ENCODE measurements around the gene GLRA1.

Gene GLRA1

DNA sequence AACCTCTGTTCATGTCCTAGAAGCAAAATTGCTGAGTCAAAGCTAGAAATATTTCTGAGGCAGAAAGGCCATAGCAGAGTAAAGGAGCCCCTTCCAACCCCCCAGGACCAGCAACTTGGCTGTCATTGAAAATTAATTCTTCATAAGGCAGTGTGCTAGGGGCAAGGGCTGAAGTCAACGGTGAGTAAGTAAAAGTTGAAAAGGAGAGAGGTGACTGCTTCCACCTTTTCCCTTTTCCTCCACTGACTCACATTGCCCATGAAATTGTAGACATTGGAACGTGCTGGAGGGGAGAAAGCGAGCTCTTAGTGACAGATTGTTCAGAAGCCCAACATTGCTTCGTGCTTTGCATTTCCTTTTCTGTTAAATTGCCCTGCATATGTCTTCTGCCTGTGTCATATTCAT lies 19.1 kb downstream of the GLRA1 start:
- TF ChIP-seq, protein P1, sequence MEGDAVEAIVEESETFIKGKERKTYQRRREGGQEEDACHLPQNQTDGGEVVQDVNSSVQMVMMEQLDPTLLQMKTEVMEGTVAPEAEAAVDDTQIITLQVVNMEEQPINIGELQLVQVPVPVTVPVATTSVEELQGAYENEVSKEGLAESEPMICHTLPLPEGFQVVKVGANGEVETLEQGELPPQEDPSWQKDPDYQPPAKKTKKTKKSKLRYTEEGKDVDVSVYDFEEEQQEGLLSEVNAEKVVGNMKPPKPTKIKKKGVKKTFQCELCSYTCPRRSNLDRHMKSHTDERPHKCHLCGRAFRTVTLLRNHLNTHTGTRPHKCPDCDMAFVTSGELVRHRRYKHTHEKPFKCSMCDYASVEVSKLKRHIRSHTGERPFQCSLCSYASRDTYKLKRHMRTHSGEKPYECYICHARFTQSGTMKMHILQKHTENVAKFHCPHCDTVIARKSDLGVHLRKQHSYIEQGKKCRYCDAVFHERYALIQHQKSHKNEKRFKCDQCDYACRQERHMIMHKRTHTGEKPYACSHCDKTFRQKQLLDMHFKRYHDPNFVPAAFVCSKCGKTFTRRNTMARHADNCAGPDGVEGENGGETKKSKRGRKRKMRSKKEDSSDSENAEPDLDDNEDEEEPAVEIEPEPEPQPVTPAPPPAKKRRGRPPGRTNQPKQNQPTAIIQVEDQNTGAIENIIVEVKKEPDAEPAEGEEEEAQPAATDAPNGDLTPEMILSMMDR (IDR thresholded peaks at IDR 0.05; ENCODE audit: borderline replicate concordance, insufficient read depth, low read depth, low read length): no peak
- H3K4me3 ChIP-seq (ENCODE audit: low read depth, low read length): no peak overlapping the region

DNA sequence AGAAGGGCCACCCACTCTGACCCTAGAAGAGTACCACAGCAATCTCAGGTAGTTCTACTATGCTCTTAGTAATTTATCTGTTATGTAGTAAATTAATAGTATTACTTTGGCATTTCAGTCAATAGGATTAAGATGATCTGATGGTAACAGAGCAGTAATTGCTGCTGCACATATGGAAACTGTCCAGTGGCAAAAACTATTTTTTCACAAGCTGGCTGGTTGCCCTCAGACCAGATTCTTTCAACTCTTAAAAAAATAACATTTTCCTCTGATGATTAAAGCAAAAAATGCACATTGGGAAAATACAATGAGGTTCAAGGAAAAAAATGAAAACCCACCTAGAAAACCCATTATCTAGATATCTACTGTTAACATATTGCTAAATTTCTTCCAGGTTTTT lies 19.7 kb downstream of the GLRA1 start:
- TF ChIP-seq, protein P1 (IDR thresholded peaks at IDR 0.05; ENCODE audit: borderline replicate concordance, insufficient read depth, low read depth, low read length): no peak
- no peak overlapping the region for H3K4me3 ChIP-seq (ENCODE audit: low read depth, low read length)

DNA sequence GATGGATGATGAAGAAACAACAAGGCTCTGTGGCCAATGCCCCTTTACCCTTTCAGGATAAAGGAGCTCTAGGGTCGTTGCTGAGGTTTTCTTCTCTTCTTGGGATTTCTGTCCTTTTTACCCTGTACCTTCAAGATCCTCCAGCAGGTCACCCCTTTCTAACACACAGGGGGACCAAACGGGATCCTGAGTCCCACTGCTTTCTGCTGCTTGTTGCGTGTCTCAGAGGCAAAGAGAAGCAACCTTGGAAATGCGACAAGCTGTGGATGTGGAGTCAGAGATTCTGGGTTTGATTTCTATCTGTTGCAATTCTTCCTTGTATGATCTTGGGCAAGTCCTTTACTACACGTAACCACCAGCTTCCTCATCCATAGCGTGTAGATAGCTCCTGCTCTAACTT lies 20.5 kb downstream of the GLRA1 start:
- H3K4me3 ChIP-seq (ENCODE audit: low read depth, low read length): no peak overlapping the region
- TF ChIP-seq, protein P1 (IDR thresholded peaks at IDR 0.05; ENCODE audit: borderline replicate concordance, insufficient read depth, low read depth, low read length): no peak

DNA sequence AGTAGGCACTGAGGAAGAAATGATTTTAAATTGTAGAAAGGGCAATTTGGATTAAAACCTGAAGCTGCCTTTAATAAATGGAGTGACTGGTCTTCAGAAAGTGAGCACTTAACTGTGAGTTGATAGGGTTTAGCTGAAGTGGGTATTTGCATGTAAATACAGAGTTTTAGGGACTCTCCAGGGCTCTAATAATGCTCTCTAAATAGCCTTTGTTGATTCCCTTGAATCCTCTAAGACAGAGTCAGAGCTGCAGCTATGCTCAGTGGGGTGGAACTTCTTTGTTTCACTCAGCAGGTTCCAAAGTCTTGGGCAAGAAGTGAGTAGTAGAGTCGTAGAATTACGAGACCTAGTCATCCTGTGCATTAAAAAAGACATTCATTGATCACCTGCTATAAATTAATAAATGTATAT lies 21.4 kb downstream of the GLRA1 start:
- TF ChIP-seq, protein P1 (IDR thresholded peaks at IDR 0.05; ENCODE audit: borderline replicate concordance, insufficient read depth, low read depth, low read length): no peak
- no peak overlapping the region for H3K4me3 ChIP-seq (ENCODE audit: low read depth, low read length)

DNA sequence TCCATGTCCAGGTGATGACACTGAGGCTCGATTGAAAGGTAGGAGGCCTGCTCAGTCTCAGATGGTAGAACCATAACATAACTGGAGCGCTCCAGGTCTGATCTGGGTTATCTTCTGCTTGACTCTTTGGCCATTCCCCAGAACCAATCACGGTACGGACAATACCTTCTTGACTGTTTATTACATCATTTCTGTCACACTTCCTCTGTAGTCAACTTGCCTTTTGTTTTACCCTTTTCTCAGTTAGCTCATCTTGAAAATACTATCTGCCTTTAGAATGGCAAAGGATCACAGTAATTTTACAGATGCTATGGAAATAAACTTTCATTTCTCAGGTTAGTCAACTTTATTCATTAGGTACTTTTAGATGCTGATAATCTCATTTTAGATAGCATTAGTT lies 22.4 kb downstream of the GLRA1 start:
- TF ChIP-seq, protein P1 (IDR thresholded peaks at IDR 0.05; ENCODE audit: borderline replicate concordance, insufficient read depth, low read depth, low read length): no peak
- no peak overlapping the region for H3K4me3 ChIP-seq (ENCODE audit: low read depth, low read length)

DNA sequence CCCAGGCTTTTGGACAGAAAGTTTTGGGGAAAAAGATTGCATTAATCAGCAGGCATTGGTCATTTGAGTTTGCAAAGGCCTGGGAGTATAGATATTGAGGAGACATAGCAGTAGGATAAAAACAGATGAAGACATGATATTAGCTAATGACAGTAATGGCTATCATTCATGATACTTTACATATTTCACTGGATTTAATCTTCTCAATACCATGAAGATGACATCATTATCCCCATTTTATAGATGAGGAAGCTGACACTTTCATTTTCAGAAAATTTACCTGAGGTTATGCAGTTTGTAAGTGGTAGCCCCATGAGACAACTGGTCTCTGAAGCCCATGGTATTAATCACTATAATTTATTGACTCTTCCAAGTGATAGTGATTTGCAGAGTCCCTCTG lies 23.0 kb downstream of the GLRA1 start:
- H3K4me3 ChIP-seq (ENCODE audit: low read depth, low read length): no peak overlapping the region
- TF ChIP-seq, protein P1 (IDR thresholded peaks at IDR 0.05; ENCODE audit: borderline replicate concordance, insufficient read depth, low read depth, low read length): no peak

DNA sequence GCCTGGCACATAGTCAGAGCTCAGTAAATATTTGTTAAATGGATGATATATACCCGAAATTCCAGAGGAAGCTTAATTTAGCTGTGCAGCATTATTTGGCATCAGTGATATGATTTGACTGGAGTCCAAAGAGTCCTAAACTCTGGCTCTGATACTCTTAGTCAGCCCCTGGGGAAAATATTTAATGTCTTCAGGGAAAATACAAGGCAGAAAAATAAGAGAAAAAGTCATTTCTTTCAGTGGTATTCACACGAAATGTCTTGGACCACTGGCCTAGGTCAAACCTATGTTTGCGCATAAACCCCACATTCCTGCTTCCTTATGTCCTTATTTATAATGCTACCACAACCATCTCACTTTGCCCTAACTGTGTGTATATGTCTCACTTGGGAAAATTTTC lies 23.8 kb downstream of the GLRA1 start:
- H3K4me3 ChIP-seq (ENCODE audit: low read depth, low read length): no peak overlapping the region
- TF ChIP-seq, protein P1 (IDR thresholded peaks at IDR 0.05; ENCODE audit: borderline replicate concordance, insufficient read depth, low read depth, low read length): no peak

Measured in GM12875 (cell line).